ENCODE results near the gene DCST1. TPM values are rescaled to one million over a fixed set of nuclear protein-coding genes. Genes with fewer than 3 reads are reported as not detected.

Gene DCST1
- total RNA-seq, 1 experiment from 2014 or later = not detected

DNA sequence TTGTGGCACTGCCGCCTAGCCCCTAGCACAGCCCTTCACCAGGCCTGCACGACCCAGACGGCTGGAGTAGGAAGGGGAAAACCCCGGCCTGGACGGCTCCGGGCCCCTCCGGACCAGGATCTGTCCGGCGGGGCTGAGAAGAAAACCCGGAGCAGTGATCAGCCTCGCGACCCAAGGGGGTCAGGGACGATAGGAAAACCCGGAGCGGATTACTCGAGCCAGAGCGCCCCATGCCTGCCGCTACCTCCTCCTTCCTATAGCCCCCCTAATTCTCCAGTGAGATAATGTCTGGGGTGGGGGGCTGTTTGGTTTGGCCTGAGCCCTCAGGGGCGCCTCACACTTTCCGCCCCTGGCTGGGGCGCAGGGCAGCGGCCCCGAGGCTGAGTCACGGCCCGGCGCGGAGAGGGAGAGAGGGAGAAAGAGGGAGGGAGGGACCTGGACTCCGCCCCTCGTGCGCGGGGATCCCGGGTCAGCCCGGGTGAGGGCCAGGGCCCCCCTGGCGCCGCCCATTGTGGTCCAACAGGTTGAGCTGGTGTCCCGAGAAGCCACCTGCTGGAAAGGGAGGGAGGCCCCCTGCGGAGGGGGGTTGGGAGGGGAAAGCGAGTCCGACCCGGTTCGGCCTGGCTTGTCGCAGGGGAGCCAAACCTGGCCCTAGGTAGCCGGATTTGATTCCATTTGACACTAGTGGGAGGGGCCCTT, 32.7 kb upstream of the DCST1 start:
- DNase-seq (ENCODE audit: low spot score) = peak; percentile 88
- in situ Hi-C loops (cut with HindIII; ENCODE audit: low sequenced_read_pairs) = no loop called here

DNA sequence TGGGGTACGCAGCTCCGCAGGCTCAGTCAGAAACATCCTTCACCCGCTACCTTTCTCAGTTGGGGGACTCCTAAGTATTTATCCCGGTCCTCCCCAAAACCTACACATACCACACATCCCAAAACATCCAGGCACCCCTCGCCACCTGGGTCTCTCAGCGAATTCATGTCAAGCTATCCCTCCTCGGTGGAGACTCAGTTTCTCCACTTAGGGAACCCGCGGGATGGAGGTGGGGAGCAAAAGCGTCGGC, 32.3 kb upstream of the DCST1 start:
- in situ Hi-C loops (cut with HindIII; ENCODE audit: low sequenced_read_pairs) = no loop called here
- no peak for DNase-seq (ENCODE audit: low spot score)

DNA sequence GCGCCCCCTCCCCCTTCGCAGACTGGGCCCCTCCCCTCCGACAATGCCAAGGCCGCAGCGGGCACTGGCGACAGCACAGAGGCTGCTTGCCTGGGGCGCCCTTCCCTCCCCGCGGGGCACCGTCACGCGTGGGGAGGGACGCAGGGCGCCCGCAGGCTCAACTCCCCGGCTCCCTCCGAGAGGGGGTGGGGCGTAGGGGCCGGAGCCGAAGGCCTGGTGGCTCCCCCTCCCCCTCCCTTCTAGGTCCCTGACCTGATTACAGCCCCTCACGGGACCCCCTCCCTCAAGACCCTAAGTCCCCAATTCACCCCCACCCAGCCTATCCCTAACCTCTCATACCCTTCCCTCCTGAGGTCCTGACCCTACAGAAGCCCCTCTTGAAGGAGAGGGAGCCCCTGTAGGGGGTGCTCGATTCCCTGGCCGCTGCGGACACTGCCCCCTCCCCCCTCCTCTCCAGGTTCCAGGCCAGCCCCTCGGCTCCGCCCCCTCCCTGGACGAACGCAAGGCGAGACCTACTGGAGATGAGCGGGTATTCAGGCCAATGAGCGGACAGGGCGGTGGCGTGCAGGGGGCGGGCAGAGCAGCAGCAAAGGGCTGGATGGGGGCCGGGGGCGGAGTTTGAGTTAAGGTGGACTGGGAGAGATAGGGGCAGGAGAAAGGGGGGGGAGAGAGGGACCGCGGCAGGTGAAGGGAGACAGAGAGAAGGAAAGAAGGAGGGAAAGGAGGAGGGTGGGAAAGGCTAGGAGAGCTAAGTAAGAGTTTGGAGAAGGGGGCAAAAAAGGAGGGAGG, 31.8 kb upstream of the DCST1 start:
- in situ Hi-C loops (cut with HindIII; ENCODE audit: low sequenced_read_pairs) = no loop called here
- peak; percentile 100 for DNase-seq (ENCODE audit: low spot score)

GRCh38 chr1:155002464-155003226, 31.0 kb upstream of the DCST1 start, which contains the start of gene ZBTB7B:
TSS of gene ZBTB7B (plus strand) at chr1:155002802. CDS start at chr1:155014661, 11,859 bp downstream.
- in situ Hi-C loops (cut with HindIII; ENCODE audit: low sequenced_read_pairs) = no loop called here
- DNase-seq (ENCODE audit: low spot score) = no peak

- in situ Hi-C loops (cut with HindIII; ENCODE audit: low sequenced_read_pairs) = no loop called here
Observed at GRCh38 chr1:155003227-155003765, 30.3 kb upstream of the DCST1 start.

GRCh38 chr1:155003766-155004351, 29.8 kb upstream of the DCST1 start:
- DNase-seq (ENCODE audit: low spot score) = peak; percentile 57
- in situ Hi-C loops (cut with HindIII; ENCODE audit: low sequenced_read_pairs) = no loop called here

More at GRCh38 chr1:155003227-155003765, 30.3 kb upstream of the DCST1 start:
- DNase-seq (ENCODE audit: low spot score) = peak; percentile 56

GRCh38 chr1:155004352-155005075, 29.1 kb upstream of the DCST1 start:
- DNase-seq (ENCODE audit: low spot score) = peak; percentile 53
- in situ Hi-C loops (cut with HindIII; ENCODE audit: low sequenced_read_pairs) = no loop called here

DNA sequence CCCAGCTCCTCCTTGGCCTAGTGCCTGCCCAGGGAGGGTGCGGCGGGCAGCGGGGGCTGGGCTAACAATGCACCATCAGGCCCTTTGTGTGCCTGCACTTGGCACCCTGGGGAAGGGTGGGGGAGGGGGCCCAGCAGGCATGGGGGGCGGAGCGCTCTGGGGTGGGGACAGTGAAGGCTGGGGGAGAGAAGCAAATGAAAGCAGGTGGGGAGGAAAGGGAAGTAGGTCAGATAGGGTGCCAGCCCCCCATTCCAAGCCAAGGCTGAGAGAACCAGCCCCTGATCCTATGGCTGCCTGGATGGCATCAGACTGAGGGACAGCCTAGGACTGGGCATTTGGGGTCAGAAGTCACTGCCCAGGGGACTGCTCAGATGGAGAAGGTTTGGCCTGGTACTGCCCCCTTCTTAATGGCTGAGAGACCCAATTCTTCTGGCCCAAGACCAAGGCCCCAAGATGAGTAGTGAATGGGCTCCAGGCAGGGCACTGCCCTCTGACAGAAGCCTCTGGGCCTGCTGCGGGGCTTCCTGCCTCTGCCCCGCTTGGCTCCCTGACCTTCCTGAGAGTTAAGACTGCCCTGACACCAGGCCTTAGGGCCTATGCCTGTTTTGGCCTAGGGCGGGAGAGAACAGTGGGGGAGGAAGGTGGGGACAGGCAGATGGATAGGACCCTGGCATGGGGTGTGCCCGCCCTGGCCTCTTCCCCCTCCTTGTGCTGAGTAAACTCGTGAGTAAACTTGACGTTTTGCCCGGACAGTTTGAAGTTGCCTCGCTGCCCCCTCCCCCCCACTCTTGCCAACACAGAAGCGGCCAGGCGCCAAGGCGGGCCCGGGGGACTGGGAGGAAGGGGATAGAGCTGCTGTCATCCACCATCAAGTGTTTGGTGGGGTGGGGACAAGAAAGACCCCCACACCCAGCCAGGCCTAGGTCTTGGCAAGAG, 28.3 kb upstream of the DCST1 start:
- in situ Hi-C loops (cut with HindIII; ENCODE audit: low sequenced_read_pairs) = no loop called here
- no peak for DNase-seq (ENCODE audit: low spot score)

- in situ Hi-C loops (cut with HindIII; ENCODE audit: low sequenced_read_pairs) = no loop called here
- DNase-seq (ENCODE audit: low spot score) = peak; percentile 82
Observed at GRCh38 chr1:155006601-155007101, 27.0 kb upstream of the DCST1 start.

GRCh38 chr1:155007251-155007828, 26.3 kb upstream of the DCST1 start:
- in situ Hi-C loops (cut with HindIII; ENCODE audit: low sequenced_read_pairs) = no loop called here
- DNase-seq (ENCODE audit: low spot score) = no peak

DNA sequence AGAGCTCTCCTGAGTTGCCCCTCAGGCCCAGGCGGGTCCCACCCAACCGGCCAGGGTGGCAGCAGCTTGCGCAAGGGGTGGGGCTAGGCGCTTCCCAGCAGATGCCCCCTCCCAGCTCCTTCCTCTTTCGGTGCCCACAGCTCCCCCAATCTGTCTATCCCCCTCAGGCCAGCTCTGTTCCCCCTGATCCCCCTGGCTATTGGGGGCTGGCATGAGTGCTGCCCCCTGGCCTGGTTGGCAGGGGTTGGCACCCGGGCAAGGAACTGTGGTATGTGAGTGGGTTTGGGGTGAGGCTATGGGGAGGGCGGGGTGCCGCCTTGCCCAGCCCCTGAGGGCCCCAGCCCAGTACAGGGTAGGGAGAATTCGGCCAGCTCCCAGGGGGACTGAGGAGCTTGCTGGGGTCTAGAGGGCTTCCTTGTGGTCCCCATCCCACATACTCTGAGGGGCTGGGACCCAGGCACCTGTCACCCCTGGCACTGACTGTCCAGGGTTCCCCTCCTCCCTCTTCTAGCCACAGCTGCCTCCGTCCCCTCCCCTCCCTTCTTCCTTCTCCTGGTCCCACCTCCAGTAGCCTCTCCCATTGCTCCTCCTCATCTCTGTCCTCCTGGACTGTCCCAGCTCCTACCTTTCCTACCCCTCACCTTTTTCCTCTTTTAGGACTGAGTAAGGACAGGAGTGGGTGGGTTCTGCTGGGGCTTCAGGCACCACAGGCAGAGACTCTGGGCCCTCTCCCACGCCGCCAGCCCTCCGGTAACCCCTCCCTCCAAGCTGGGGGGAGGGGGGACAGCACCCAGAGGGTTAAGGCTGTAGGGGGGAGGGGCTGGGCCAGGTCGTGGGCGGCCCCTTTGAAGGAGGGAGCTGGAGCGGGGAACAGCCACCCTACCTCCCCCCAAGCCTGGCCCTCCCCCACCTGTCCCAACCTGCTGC, 25.3 kb upstream of the DCST1 start:
- in situ Hi-C loops (cut with HindIII; ENCODE audit: low sequenced_read_pairs) = no loop called here
- no peak for DNase-seq (ENCODE audit: low spot score)

- no peak for DNase-seq (ENCODE audit: low spot score)
- in situ Hi-C loops (cut with HindIII; ENCODE audit: low sequenced_read_pairs) = no loop called here
Observed at GRCh38 chr1:155009221-155009711, 24.4 kb upstream of the DCST1 start.

GRCh38 chr1:155009742-155010141, 23.9 kb upstream of the DCST1 start:
- in situ Hi-C loops (cut with HindIII; ENCODE audit: low sequenced_read_pairs) = no loop called here

DNA sequence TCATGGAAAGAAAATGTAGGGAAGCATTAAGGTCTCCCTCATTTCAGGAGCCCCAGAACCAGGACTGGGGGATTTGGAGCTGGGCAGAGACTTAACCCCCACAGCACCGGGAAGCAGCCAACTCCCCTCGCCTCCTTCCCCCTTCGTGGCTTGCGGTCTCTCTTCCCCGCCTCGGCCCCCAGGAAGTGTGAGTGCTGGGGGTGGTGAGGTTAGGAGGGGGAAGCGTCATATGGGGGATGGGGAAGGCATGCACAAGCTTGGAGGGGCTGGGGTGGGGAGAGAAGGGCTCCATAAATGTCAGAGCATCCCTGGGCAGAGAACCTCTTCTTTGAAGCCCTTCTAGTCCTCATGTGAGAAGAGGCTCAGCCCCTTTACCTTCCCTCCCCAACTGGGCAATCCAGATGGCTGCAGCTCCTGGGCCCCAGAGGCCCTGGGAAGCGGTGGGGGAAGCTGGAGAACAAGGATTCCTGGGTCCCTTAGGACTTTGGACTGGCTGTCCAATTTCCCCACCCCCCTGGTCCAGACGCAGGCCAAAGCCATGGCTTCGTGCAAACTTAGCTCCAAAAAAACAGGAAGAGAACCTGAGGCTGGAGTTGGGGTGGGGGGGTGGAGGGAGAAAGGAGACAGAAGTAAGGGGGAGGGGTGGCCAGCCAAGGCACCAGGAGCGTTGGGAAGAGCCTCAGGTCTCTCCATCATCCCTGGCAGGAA, 23.3 kb upstream of the DCST1 start:
- in situ Hi-C loops (cut with HindIII; ENCODE audit: low sequenced_read_pairs) = no loop called here
- no peak for DNase-seq (ENCODE audit: low spot score)

More at GRCh38 chr1:155009742-155010141, 23.9 kb upstream of the DCST1 start:
- no peak for DNase-seq (ENCODE audit: low spot score)

DNA sequence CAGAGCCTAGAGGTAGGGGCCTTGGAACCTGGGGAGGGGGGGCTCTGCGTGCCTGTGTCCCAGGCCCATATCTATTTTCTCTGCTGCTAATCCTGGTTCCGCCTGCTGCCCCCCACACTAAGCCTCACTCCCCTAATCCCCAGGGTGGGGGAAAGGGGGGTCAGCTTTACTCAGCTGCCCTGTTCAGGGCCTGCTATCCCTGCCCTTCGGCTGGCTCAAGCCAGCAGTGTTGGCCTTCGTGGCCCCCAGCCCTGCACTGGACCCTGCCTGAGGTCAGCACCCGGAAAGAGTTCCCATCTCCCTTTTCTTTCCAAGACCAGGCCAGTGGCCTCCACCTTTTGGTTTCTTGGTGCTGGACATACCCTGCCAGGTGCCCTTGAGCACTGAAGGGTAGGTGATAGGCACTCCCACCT, 22.6 kb upstream of the DCST1 start:
- in situ Hi-C loops (cut with HindIII; ENCODE audit: low sequenced_read_pairs) = no loop called here
- no peak for DNase-seq (ENCODE audit: low spot score)

Data from G401 (cell line).